HG02798 (cell line): ENCODE measurements around the gene RGR.

Source experiments
- ATAC-seq: cut with Tn5 transposase; IDR thresholded peaks from one replicate; pipeline ENCODE4 v1.9.1; 2021; ENCODE audit warnings: mild to moderate bottlenecking; ENCODE audit not compliant: unreplicated experiment, poor library complexity

RGR gene, protein sequence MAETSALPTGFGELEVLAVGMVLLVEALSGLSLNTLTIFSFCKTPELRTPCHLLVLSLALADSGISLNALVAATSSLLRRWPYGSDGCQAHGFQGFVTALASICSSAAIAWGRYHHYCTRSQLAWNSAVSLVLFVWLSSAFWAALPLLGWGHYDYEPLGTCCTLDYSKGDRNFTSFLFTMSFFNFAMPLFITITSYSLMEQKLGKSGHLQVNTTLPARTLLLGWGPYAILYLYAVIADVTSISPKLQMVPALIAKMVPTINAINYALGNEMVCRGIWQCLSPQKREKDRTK

GRCh38 chr10:84244651-84245270 is at the start of gene RGR:
TSS of gene RGR (plus strand) at chr10:84245053. CDS start at chr10:84245091, 38 bp downstream.
- no peak for ATAC-seq

DNA sequence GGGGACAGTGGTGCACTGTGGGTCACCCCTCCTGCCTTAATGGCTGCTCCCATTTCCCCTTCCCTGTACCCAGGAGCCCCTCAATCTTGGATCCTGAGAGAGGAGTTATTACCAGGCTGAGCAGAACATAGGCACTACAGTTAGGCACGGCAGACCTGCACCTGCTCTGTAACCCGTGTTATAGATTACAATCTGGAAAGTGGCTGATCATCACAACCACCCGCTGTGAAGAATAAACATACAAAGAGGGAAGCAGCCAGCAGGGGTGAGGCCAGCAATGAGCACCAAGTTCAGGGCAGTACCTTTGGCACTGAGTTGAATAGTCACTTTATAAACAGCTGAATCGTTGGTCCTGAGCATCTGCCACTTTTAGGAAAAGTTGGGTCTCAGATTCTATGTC is 48.8 kb upstream of the RGR start:
- no peak for ATAC-seq

- ATAC-seq, result no peak
These were observed 47.9 kb upstream of the RGR start for GRCh38 chr10:84196941-84197340.

- no peak for ATAC-seq
These were observed 47.2 kb upstream of the RGR start for GRCh38 chr10:84197643-84198042.

GRCh38 chr10:84198206-84198915 is 46.5 kb upstream of the RGR start:
- ATAC-seq, result no peak

DNA sequence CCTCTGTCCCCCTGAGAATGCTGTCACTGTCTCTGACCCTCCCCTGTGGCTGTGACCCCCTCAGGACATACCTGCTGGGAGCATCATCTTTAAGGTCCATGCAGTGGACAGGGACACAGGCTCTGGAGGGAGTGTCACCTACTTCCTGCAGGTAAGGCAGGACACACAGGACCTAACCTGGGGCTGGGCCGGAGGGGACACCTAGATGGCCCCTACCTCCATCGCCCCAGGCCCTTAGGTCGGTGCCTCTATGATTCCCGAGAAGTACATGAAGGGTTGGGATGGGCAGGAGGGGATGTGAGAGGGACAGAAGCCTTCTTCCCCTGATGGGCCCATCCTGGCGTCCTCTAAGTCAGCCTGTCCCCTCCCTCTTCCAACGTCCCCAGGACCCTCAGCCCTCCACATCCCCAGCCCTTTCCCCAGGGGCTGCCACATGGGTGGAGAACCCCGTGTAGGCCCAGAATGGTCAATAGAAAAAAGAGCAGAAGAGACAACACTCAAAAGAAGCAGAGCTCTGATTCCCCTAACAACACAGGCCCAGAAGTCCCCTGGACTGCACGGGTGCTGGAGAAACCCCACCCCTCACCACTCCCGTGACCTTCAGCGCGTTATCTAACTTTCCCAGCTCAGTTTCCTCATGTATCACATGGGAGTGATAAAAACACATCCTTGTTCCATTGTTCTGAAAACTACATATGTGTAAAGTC is 44.2 kb upstream of the RGR start:
- no peak for ATAC-seq

- no peak for ATAC-seq
These were observed 43.6 kb upstream of the RGR start for GRCh38 chr10:84201244-84201606.

DNA sequence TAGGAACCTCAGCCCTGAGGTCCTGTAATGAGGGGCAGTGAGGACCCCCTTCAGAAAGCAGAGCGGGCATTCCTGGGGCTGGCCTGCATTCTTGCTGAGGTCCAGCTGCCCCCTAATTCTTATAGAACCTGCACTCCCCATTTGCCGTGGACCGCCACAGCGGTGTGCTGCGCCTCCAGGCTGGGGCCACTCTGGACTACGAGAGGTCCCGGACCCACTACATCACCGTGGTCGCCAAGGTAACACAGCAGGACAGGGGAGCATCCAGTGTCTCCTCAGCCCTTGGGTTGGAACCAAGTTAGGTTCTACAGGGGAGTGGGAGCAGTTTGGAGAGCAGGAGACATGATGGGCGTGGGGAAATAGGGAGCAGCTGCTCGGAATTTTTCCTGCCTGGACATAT is 43.2 kb upstream of the RGR start:
- no peak for ATAC-seq

GRCh38 chr10:84202349-84202748 is 42.5 kb upstream of the RGR start:
- no peak for ATAC-seq

GRCh38 chr10:84204122-84204521 is 40.7 kb upstream of the RGR start:
- peak; percentile 67 for ATAC-seq

- no peak for ATAC-seq
These were observed 40.2 kb upstream of the RGR start for GRCh38 chr10:84204610-84205009.

GRCh38 chr10:84205049-84205852 is 39.6 kb upstream of the RGR start:
- ATAC-seq, result peak; percentile 84

DNA sequence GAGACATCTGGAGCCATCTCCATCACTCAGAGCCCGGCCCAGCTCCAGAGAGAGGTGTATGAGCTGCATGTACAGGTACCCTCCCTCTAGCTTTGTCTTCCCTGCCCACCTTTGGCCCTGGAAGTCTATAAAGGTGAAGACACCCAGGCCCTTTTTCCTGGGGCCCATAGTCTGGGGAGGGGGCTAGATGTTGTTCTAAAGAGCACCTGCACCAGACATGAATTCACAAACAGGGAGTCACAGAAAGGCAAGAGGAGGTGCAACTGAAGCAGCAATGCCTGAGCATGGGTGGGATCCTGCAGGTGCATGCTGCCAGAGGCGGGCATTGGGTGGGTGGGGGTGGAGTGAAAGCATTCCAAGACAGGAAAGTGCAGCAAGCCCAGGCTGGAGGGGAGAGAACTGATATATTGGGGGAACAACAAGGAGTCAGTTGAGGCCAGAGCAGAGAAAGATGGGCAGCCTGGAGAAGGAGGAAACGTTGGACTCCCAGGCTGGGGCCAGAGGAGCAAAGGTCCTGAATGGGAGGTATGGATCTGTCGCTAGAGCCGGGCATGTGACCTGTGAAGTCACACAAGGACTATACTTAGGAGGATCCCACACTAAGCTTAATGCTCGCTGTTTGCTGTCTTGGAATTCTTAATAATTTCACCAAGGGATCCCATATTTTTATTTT is 38.9 kb upstream of the RGR start:
- no peak for ATAC-seq

GRCh38 chr10:84208023-84208422 is 36.8 kb upstream of the RGR start:
- ATAC-seq, result no peak

DNA sequence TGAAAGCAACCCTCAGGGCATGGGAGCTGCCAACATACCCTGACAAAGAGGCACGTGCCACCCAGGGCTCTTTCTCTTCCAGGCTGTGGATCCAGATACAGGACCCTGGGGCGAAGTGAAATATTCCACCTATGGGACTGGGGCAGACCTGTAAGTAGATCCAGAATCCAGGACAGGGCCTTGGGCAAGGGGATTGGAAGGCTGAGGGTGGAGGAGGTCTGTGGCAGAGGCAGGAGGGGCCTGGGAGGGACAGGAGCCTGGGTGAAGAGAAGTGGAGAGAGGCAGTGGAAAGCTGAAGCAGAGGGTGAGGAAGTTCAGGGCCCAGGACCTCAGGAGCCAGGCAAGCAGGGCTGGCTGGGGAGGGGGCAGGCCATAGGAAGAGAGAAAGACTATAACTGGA is 33.3 kb upstream of the RGR start:
- no peak for ATAC-seq

DNA sequence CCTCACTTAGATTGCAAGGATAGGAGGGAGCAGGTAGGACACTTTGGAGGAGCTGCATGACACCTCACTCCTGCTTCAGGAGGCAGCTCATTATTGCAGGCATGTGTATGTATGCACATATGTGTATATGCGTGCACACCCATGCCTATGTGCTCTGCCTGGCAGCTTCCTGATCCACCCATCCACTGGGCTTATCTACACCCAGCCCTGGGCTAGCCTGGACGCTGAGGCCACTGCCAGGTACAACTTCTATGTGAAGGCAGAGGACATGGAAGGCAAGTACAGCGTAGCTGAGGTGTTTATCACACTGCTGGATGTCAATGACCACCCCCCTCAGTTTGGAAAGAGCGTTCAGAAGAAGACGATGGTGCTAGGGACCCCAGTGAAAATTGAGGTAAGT is 32.8 kb upstream of the RGR start:
- no peak for ATAC-seq

- ATAC-seq, result no peak
These were observed 31.8 kb upstream of the RGR start for GRCh38 chr10:84213076-84213475.

DNA sequence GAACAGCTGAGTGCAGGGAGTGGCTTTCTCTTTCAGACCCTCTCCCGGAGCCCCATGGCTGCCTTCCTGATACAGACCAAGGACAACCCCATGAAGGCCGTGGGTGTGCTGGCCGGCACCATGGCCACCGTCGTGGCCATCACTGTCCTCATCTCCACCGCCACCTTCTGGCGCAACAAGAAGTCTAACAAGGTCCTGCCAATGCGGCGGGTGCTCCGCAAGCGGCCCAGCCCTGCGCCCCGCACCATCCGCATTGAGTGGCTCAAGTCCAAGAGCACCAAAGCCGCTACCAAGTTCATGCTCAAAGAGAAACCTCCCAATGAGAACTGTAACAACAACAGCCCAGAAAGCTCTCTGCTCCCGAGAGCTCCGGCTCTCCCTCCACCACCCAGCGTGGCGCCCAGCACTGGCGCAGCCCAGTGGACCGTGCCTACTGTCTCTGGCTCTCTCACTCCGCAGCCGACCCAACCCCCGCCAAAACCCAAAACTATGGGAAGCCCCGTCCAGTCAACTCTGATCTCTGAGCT is 30.7 kb upstream of the RGR start:
- ATAC-seq, result peak; percentile 17

DNA sequence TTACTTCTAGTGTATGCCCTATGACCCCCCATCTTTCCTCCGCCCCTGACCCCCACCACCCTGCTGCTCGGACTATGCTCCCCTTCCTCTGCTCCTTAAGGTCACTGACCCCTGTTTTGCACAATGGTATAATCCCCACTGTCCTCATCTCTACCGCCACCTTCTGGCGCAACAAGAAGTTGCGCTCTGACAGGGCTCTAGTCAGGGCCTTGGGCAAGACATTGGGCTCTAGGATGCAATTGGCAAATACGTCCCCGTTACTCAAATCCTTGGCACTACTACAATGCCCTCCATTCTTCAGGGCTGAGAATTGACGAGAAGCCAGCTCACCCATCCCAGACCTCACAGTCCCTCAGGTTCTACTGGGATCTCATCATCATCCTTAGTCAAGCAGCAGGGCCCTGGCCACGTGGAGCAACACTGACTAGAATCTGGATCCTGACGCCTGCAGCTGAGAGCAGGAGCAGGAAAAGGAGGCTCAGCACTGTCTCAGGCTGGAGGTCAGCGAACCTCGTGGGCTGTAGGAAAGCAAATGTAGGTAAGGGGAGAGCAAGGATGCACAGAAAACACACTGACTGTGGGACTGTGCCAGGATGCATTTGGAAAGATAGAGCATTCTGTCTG is 30.1 kb upstream of the RGR start:
- ATAC-seq, result peak; percentile 88
